Measurements from ENCODE around the gene NAB2.

DNA sequence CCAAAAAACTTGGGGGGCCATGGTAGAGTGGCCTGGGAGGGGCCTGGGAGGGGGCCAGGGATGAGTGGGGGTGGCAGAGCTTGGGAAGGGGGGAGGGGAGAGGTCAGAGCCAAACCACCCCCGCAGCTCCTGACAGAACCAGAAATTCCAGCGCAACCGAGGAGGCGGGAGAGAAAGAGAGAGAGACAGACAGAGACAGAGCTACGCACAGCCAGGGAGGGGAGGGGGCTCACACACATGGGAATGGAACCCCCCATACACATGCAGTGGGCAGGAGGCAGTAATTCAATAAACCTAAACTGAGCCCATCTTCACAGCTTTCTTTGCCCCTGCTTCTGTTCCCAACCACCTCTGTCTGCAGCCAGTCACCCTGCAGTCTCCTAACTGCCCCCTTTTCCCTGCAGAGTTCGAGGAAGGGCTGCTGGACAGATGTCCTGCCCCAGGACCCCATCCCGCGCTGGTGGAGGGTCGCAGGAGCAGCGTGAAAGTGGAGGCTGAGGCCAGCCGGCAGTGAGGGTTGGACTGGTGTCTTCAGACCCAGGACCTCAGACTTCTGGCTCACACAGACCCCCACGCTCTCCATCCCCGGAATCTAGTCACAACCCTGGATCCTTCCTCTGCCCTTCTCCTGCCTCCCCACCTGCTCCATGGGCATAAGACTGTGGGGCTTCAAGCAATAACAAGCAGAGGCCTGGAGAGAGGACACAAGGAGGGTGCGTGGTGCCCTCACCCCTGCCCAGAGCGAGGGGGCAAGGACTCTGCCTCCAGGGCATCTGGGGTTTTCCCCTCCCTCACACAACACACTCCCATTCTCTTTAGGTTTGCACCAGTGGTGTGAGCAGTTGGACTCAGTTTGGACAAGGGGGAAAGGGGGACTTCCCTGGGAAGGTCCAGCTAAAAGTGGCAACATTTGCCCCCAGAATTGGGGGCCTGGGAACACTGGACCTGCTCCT lies 5.6 kb downstream of the NAB2 start:
- TF ChIP-seq ZNF274 (IDR thresholded peaks at IDR 0.05; ENCODE audit: low read depth, low read length) (no peak), YY1 (IDR thresholded peaks at IDR 0.05; ENCODE audit: insufficient read depth, insufficient read length) (no peak)

Data from NT2/D1 (cell line).